Esophagus muscularis mucosa (tissue), 4 donors: ENCODE data around the gene FOSL2. TPM values are rescaled to one million over a fixed set of nuclear protein-coding genes. Genes with fewer than 3 reads are reported as not detected.

Source experiments
- DNase-seq: peaks from one replicate; pipeline ENCODE4 v3.0.0-alpha.2; 2017; ENCODE audit errors: extremely low spot score
- H3K27ac ChIP-seq, 4 donors: fragments of 200-600 bp; sonication (generic); replicated peaks in 1 of 4; 1 replicate in 3 of 4; 2 replicates in 1 of 4; pipeline ENCODE4 v1.5.1; 2016 to 2019; ENCODE audit warnings: mild to moderate bottlenecking in 1 of 4
- H3K27me3 ChIP-seq, 4 donors: fragments of 200-600 bp; sonication (generic); one replicate each; pipeline versions ENCODE4 v1.5.1 to v1.6.0; 2016 to 2019
- H3K36me3 ChIP-seq, 4 donors: fragments of 200-600 bp; sonication (generic); one replicate each; pipeline ENCODE4 v1.5.1; 2016 to 2019
- H3K4me1 ChIP-seq, 4 donors: fragments of 200-600 bp; sonication (generic); one replicate each; pipeline ENCODE4 v1.5.1; 2016 to 2019
- H3K4me3 ChIP-seq, 4 donors: fragments of 200-600 bp; sonication (generic); 1 replicate in 2 of 4; 2 replicates in 2 of 4; pipeline ENCODE4 v1.5.1; 2016 to 2019; ENCODE audit warnings: mild to moderate bottlenecking in 4 of 4, moderate library complexity in 1 of 4
- H3K9me3 ChIP-seq, 4 donors: fragments of 200-600 bp; sonication (generic); 1 replicate in 3 of 4; 2 replicates in 1 of 4; pipeline ENCODE4 v1.5.1; 2016 to 2019
- EP300 ChIP-seq: sonication (generic); formaldehyde crosslinking; IDR thresholded peaks from one replicate; pipeline ENCODE4 v1.6.1; 2017; ENCODE audit warnings: antibody characterized with exemption
- POLR2A ChIP-seq: fragments of 450-650 bp; IDR thresholded peaks from one replicate; pipeline ENCODE4 v1.6.1; 2017; ENCODE audit warnings: antibody characterized with exemption, moderate library complexity, mild to moderate bottlenecking, low read depth
- POLR2AphosphoS5 ChIP-seq, 2 donors: sonication (generic); formaldehyde crosslinking; IDR thresholded peaks; one replicate each; pipeline ENCODE4 v1.6.1; 2017; ENCODE audit warnings: antibody characterized with exemption in 2 of 2
- WGBS: methylation state at CpG from one replicate; pipeline ENCODE4 v1.1.5; 2018; 5-methylcytosine and 5-hydroxymethylcytosine counted together
- intact Hi-C: fragments of 100-400 bp; cut with DNase I; formaldehyde crosslinking; loops from one replicate; pipeline ENCODE4 v1.15.1; 2023
- total RNA-seq, 4 donors: library from RNA; depleted of rRNA; stranded (reverse); fragments of >200 nt; gene quantifications; one replicate each; pipeline versions ENCODE4 v1.1.0 to v1.2.1, GENCODE V29; 2016
- TF ChIP-seq, protein P1 (sequence below), 3 experiments: fragments of 200-600 bp in 2 of 3; fragments of 450-650 bp in 1 of 3; sonication (generic) in 2 of 3; IDR thresholded peaks; one replicate each; pipeline ENCODE4 v1.5.1; 2017 to 2019; ENCODE audit warnings: antibody characterized with exemption in 3 of 3, mild to moderate bottlenecking in 2 of 3, moderate library complexity in 1 of 3

FOSL2 gene
- total RNA-seq, 4 donors from 2014 or later: 68.9 to 332 (median 176) TPM

DNA sequence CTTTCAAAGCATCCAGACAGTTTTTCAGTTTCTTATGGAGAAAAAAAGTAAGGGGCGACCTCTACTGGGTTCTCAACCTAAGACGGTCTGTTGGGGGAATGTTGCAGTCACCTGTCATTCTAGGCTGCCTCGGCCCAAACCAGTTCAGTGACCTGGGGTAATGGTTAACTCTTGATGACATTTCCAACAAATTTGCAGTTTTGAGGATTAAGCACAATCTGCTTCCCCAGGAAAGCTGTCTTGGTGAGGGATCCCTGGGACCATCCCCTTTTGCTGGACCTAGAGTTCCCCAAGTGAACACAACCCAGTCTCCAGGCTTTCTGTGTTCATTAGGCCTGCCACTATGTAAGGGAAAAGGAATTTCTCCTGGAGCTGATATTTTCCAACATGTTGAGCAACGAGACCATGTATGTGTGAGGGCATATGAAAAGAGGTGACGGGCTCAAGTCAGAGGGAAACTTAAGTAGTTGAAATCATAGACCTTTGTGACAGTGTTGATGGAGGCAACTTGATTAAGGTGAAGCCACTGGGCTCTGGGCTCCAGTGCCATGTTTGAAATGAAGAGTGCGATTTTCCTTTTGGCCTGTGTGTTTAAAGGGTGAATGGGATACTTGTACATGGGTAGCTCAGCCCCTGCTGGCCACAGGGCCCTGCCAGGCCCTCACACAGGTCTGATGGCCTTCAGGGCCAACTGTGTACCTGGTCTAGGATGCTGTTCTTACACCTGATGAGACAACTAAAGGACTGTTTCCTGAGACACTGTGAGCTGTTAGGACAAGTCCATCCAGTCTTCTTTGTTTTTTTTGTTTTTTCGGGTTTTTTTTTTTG is 27.0 kb downstream of the FOSL2 start:
- H3K4me3 ChIP-seq: no peak overlapping the region
- peaks cover 7 to 52% (median 37%) of the 10 kb centered on the region in 4 donors for H3K36me3 ChIP-seq
- intact Hi-C loops: no loop called here
- peaks cover 0 to 26% (median 9%) of the 10 kb centered on the region in 4 donors for H3K4me1 ChIP-seq
- no peak overlapping the region for H3K27ac ChIP-seq
- no peak for DNase-seq
- 88% methylated on average over 7 of the region's 7 CpGs for WGBS
- H3K27me3 ChIP-seq: no peaks in the 10 kb centered on the region
- no peaks in the 10 kb centered on the region for H3K9me3 ChIP-seq
- TF ChIP-seq POLR2A (no peak), EP300 (no peak), POLR2AphosphoS5 (IDR thresholded peaks at IDR 0.05) (no peak)
- TF ChIP-seq, protein P1, sequence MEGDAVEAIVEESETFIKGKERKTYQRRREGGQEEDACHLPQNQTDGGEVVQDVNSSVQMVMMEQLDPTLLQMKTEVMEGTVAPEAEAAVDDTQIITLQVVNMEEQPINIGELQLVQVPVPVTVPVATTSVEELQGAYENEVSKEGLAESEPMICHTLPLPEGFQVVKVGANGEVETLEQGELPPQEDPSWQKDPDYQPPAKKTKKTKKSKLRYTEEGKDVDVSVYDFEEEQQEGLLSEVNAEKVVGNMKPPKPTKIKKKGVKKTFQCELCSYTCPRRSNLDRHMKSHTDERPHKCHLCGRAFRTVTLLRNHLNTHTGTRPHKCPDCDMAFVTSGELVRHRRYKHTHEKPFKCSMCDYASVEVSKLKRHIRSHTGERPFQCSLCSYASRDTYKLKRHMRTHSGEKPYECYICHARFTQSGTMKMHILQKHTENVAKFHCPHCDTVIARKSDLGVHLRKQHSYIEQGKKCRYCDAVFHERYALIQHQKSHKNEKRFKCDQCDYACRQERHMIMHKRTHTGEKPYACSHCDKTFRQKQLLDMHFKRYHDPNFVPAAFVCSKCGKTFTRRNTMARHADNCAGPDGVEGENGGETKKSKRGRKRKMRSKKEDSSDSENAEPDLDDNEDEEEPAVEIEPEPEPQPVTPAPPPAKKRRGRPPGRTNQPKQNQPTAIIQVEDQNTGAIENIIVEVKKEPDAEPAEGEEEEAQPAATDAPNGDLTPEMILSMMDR (IDR thresholded peaks at IDR 0.05): no peak

DNA sequence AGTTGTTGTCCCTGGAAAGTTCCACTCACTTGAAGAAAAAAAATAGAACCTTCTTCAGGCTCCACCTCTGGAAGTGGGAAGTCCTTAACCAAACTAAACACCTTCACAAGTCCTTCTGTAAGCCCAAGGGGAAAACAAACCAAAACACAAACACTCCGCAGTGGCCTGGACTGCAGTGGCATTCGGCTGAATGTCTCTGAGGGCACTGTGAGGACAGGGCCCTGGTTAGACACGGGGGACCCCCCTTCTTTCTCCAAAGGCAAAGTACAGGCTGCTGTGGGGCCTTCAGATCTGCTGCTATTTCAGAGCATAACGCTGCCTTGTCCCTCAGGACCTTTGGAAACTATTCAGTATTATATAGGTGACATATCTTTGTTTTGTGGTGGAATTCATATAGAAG is 28.1 kb downstream of the FOSL2 start:
- H3K36me3 ChIP-seq: peaks cover 0 to 42% (median 27%) of the 10 kb centered on the region in 4 donors
- intact Hi-C loops: no loop called here
- no peaks in the 10 kb centered on the region for H3K27me3 ChIP-seq
- WGBS: 59% methylated on average over 4 of the region's 4 CpGs
- peaks cover 0 to 18% (median under 1%) of the 10 kb centered on the region in 4 donors for H3K4me1 ChIP-seq
- no peak overlapping the region for H3K4me3 ChIP-seq
- TF ChIP-seq EP300: no peak
- TF ChIP-seq POLR2AphosphoS5 (IDR thresholded peaks at IDR 0.05): peak in 1 of 2 donors; percentile 40
- no peak for TF ChIP-seq POLR2A
- TF ChIP-seq, protein P1 (IDR thresholded peaks at IDR 0.05): no peak
- DNase-seq: no peak
- no peaks in the 10 kb centered on the region for H3K9me3 ChIP-seq
- H3K27ac ChIP-seq: no peak overlapping the region

DNA sequence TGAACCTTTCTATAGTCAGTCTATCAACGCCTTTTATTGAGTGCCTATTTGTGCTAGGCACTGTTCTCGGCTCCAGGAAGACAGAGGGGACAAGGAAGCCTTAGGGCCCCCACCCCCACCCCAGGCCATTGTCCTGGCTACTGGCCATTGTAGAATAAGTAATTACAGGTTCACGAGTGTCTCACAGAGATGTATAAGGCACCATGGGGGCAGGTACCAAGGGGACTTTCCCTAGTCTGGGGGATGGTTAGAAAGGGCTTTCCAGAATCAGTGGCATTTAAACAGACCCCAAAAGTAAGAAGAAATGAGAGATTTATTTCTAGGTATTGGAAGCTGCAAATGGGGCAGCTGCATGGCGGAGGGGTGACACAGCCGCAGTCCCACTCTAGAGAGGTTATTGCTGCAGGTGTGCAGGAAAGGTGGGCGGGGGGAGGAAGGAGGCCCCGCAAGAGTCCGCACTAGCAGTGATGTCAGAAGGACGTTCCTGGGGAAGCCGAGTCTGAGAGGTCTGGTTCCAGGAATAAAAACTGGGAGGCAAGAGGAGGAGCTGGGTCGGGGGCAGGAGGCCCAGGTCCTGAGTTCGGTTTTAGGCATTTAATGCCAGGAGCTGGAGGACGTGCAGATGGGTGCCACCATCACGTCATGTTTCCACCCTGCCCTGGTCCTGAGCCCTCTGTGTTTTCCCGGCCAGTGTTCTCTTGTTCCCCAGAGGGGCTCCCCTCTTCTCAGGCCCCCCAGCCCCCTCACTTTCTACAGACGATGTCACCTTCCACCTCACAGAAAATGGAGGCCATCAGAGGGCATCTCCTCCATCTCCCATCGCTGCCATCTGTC is 30.5 kb downstream of the FOSL2 start:
- Histone ChIP-seq H3K9me3 (no peaks in the 10 kb centered on the region), H3K4me3 (no peak overlapping the region), H3K36me3 (peaks cover 0 to 19% (median 11%) of the 10 kb centered on the region in 4 donors), H3K4me1 (peaks cover 0 to 18% (median 0%) of the 10 kb centered on the region in 4 donors), H3K27ac (no peak overlapping the region), H3K27me3 (no peaks in the 10 kb centered on the region)
- WGBS: 78% methylated on average over 17 of the region's 17 CpGs
- TF ChIP-seq POLR2AphosphoS5 (IDR thresholded peaks at IDR 0.05) (no peak), POLR2A (no peak), EP300 (no peak)
- TF ChIP-seq, protein P1 (IDR thresholded peaks at IDR 0.05): no peak
- no peak for DNase-seq
- intact Hi-C loops: no loop called here

DNA sequence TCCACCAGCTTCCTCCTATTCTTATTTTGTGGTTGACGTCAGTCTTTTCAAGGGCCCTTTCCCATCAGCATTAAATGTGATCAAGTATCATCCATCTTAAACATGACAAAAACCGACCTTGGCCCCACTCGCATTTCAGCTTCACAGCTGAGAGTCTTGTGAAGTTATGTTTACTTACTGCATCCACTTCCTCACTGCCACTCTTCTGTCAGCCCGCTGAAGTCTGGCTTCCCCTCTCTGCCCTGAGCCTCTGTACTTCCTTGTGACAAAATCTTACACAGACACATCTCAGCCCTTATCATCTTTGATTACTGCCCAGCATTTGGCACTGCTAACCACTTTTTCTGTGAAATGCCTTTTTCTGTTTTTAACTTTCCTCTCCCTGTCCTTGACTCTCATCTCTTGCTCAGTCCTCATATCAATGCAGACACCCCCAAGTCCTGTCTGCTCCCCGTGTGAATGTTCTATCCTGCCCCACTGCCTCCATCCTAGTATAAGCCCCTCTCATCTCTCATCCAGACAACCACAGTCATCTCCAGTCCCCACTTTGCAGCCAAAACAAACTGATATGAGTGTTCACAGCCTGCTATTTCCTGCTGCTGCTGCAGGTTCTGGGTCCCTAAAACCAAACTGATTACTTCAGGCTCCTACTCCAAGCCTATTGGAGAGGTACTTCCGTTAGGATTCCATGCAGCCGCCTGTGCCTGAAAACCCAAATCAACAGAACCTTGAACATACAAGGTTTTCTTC is 31.4 kb downstream of the FOSL2 start:
- TF ChIP-seq EP300 (no peak), POLR2AphosphoS5 (IDR thresholded peaks at IDR 0.05) (peak in 1 of 2 donors; percentile 6), POLR2A (no peak)
- Histone ChIP-seq H3K27ac (peak overlapping the region in 1 of 4 donors; percentile 18), H3K36me3 (peaks cover 0 to 12% (median 7%) of the 10 kb centered on the region in 4 donors), H3K27me3 (no peaks in the 10 kb centered on the region), H3K4me3 (no peak overlapping the region), H3K9me3 (no peaks in the 10 kb centered on the region), H3K4me1 (peaks cover 0 to 15% (median 0%) of the 10 kb centered on the region in 4 donors)
- DNase-seq: no peak
- intact Hi-C loops: no loop called here
- WGBS: 47% methylated on average over 7 of the region's 7 CpGs
